Measurements from ENCODE around the gene SUMF1. TPM values are rescaled to one million over a fixed set of nuclear protein-coding genes. Genes with fewer than 3 reads are reported as not detected.

SUMF1 gene
- total RNA-seq, 1 experiment from 2014 or later = 26.6 TPM

DNA sequence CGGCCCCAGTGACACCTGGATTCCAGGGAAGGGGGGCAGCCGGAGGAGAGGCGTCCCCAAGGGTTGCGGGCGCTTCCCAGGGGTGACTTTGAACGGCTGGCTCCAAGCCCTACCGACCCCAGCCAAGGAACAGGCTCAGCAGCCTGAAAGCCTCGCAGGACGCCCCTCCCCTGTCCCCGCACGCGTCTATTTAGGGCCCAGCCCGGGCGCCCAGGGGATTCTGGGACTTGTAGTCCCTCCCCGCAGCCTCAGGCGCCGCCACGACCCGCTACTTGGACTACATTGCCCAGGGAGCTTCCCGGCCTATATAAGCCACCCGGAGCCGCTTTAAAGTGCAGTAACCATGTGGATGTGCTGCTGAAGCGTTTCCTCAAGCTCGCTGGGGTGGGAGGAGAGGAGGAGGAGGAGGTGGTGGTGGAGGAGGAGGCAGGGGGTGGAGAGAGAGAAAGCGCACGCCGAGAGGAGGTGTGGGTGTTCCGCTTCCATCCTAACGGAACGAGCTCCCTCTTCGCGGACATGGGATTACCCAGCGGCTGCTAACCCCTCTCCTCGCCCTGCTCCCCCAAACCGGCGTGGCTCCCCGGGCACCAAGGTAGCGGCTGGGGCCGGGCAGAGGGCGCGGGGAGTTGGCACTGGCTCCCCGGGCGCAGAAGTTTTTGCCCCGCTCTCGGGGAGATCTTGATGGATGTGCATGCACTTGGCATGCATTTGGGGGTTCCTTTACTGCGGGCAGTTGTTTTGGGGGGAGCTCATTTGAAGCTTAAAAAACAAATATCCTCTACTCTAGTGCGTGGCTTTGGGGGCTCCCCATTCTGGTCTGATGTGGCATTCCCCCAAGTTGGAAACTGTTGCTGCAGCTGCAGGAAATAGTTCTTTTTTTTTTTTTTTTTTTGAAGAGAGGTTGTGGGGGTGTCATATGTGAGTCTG lies 26.2 kb upstream of the SUMF1 start, which contains the start of gene ITPR1:
ITPR1 (plus strand) TSS at position 335 of the 927 bp plus-strand sequence. CDS start 23,144 bp downstream, outside the sequence.
- H2AFZ ChIP-seq (ENCODE audit: low read depth, low read length, poor library complexity, severe bottlenecking) = peak within 1 kb of the TSS; percentile 98
- peak; percentile 93 for DNase-seq (ENCODE audit: low read depth, low spot score)
- no TSS peak for BruUV-seq (replicated peaks)

More for the DNA sequence above, 26.2 kb upstream of the SUMF1 start, which contains the start of gene ITPR1:
- Histone ChIP-seq H4K20me1 (ENCODE audit: insufficient read depth) (no peaks in the 10 kb centered on the region), H3K79me2 (ENCODE audit: insufficient read depth, low read length) (no peaks in the 10 kb centered on the region), H3K27ac (ENCODE audit: low read depth, low read length) (peak within 1 kb of the TSS; percentile 16; the same call in 1 of the 2 replicates), H3K9ac (ENCODE audit: low read length) (peak within 1 kb of the TSS; percentile 42), H3K4me2 (ENCODE audit: low read length) (peak within 1 kb of the TSS; percentile 91), H3K9me2 (ENCODE audit: insufficient read depth) (no peaks in the 10 kb centered on the region), H3K4me1 (ENCODE audit: control insufficient read depth in 1 of 2, insufficient read depth in 2 of 2, low read length in 2 of 2) (peaks cover 2 to 19% of the 10 kb centered on the region in 2 experiments; a peak in 2 of 4 replicates), H3K27me3 (ENCODE audit: insufficient read depth, low read length) (peaks cover 42% of the 10 kb centered on the region), H3K36me3 (ENCODE audit: control insufficient read depth in 1 of 2, insufficient read depth in 2 of 2, low read length in 2 of 2) (no peaks in the 10 kb centered on the region), H3K9me3 (ENCODE audit: control insufficient read depth in 1 of 2, insufficient read depth in 1 of 2, low read depth in 1 of 2, low read length in 2 of 2) (no peaks in the 10 kb centered on the region), H3K4me3 (replicated peaks in 1 of 2; ENCODE audit: low read depth in 1 of 2, low read length in 2 of 2) (peak within 1 kb of the TSS; percentile 58 to 61)
- intact Hi-C loops (cut with micrococcal nuclease) = loop anchor here (2.0 kb wide), 1 partner anchor 26 kb away; the partner anchor contains the start of gene SUMF1
- ChIA-PET RAD21 (ENCODE audit: low non-redundant PET in 1 of 2, low total read pairs in 2 of 2, uncharacterized antibody in 2 of 2, unreplicated experiment in 2 of 2) (interaction anchor here in 1 of 2 experiments (1.3 kb wide), 1 partner anchor 26 kb away, joined by 3 read pairs; the partner anchor contains the start of gene SUMF1), POLR2A (interaction anchor here (0.6 to 2.4 kb wide), 15 partner anchors 9 to 548 kb away, joined by 3 to 13 read pairs (median 4); partner anchors contain the start of gene SUMF1), CTCF (no interaction called here)
- TF ChIP-seq ZNF274 (IDR thresholded peaks at IDR 0.05; ENCODE audit: low read depth, low read length) (no peak), TCF7L2 (IDR thresholded peaks at IDR 0.05; ENCODE audit: borderline replicate concordance, extremely low read depth, insufficient read depth, insufficient read length) (peak; percentile 70), FOSL1 (IDR thresholded peaks at IDR 0.05; ENCODE audit: low read depth) (no peak), POLR2AphosphoS5 (IDR thresholded peaks at IDR 0.05; ENCODE audit: low read depth, low read length) (peak; percentile 97), POLR2A (IDR thresholded peaks at IDR 0.05; ENCODE audit: borderline replicate concordance, extremely low read depth, insufficient read depth, insufficient read length) (peak; percentile 98), ZFX (IDR thresholded peaks at IDR 0.05) (no peak), SIN3A (IDR thresholded peaks at IDR 0.05; ENCODE audit: low read depth) (peak; percentile 60), EZH2phosphoT487 (IDR thresholded peaks at IDR 0.05; ENCODE audit: borderline replicate concordance) (no peak), CEBPB (IDR thresholded peaks at IDR 0.05; ENCODE audit: low read depth) (no peak), SP1 (IDR thresholded peaks at IDR 0.05; ENCODE audit: low read depth) (peak; percentile 55), YY1 (IDR thresholded peaks at IDR 0.05; ENCODE audit: extremely low read depth, insufficient replicate concordance, low read depth, low read length) (peak; percentile 56)
- TF ChIP-seq, protein P1, sequence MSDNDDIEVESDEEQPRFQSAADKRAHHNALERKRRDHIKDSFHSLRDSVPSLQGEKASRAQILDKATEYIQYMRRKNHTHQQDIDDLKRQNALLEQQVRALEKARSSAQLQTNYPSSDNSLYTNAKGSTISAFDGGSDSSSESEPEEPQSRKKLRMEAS (IDR thresholded peaks at IDR 0.05) = peak; percentile 88
- TF ChIP-seq, protein P2, sequence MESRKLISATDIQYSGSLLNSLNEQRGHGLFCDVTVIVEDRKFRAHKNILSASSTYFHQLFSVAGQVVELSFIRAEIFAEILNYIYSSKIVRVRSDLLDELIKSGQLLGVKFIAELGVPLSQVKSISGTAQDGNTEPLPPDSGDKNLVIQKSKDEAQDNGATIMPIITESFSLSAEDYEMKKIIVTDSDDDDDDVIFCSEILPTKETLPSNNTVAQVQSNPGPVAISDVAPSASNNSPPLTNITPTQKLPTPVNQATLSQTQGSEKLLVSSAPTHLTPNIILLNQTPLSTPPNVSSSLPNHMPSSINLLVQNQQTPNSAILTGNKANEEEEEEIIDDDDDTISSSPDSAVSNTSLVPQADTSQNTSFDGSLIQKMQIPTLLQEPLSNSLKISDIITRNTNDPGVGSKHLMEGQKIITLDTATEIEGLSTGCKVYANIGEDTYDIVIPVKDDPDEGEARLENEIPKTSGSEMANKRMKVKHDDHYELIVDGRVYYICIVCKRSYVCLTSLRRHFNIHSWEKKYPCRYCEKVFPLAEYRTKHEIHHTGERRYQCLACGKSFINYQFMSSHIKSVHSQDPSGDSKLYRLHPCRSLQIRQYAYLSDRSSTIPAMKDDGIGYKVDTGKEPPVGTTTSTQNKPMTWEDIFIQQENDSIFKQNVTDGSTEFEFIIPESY (IDR thresholded peaks at IDR 0.05; ENCODE audit: extremely low read depth, insufficient replicate concordance, low read length) = no peak
- ATAC-seq = peak; percentile 94
